ENCODE measurements around the gene SEMA3A. TPM values are rescaled to one million over a fixed set of nuclear protein-coding genes. Genes with fewer than 3 reads are reported as not detected.

SEMA3A gene
- total RNA-seq, 1 experiment from 2014 or later = 7.2 TPM

GRCh38 chr7:84017651-84018050 lies 176.9 kb downstream of the SEMA3A start:
- no peak for DNase-seq (ENCODE audit: low spot score)

GRCh38 chr7:84013616-84014240 lies 180.9 kb downstream of the SEMA3A start:
- no peak for DNase-seq (ENCODE audit: low spot score)

GRCh38 chr7:84009782-84010181 lies 184.8 kb downstream of the SEMA3A start:
- DNase-seq (ENCODE audit: low spot score) = no peak

- no peak for DNase-seq (ENCODE audit: low spot score)
Observed at GRCh38 chr7:84009051-84009450, 185.5 kb downstream of the SEMA3A start.

GRCh38 chr7:84003191-84003590 lies 191.4 kb downstream of the SEMA3A start:
- no peak for DNase-seq (ENCODE audit: low spot score)

GRCh38 chr7:84002348-84002747 lies 192.2 kb downstream of the SEMA3A start:
- peak; percentile 27 for DNase-seq (ENCODE audit: low spot score)

- peak; percentile 50 for DNase-seq (ENCODE audit: low spot score)
Observed at GRCh38 chr7:83996879-83997278, 197.7 kb downstream of the SEMA3A start.

- no peak for DNase-seq (ENCODE audit: low spot score)
Observed at GRCh38 chr7:83987764-83988163, 206.8 kb downstream of the SEMA3A start.

GRCh38 chr7:83985821-83986220 lies 208.8 kb downstream of the SEMA3A start:
- no peak for DNase-seq (ENCODE audit: low spot score)

- no peak for DNase-seq (ENCODE audit: low spot score)
Observed at GRCh38 chr7:83984591-83984990, 210.0 kb downstream of the SEMA3A start.

- no peak for DNase-seq (ENCODE audit: low spot score)
Observed at GRCh38 chr7:83984076-83984475, 210.5 kb downstream of the SEMA3A start.

GRCh38 chr7:83983606-83984005 lies 211.0 kb downstream of the SEMA3A start:
- no peak for DNase-seq (ENCODE audit: low spot score)

GRCh38 chr7:83976302-83976701 lies 218.3 kb downstream of the SEMA3A start:
- peak; percentile 87 for DNase-seq (ENCODE audit: low spot score)

- no peak for DNase-seq (ENCODE audit: low spot score)
Observed at GRCh38 chr7:83970081-83970480, 224.5 kb downstream of the SEMA3A start.

- DNase-seq (ENCODE audit: low spot score) = no peak
Observed at GRCh38 chr7:83964318-83964717, 230.3 kb downstream of the SEMA3A start.

GRCh38 chr7:83957333-83957732 lies 237.3 kb downstream of the SEMA3A start:
- DNase-seq (ENCODE audit: low spot score) = peak; percentile 50

- DNase-seq (ENCODE audit: low spot score) = no peak
Observed at GRCh38 chr7:83956104-83956503, 238.5 kb downstream of the SEMA3A start.

- DNase-seq (ENCODE audit: low spot score) = no peak
Observed at GRCh38 chr7:83952236-83952635, 242.4 kb downstream of the SEMA3A start.

GRCh38 chr7:83947260-83947659 lies 247.3 kb downstream of the SEMA3A start:
- DNase-seq (ENCODE audit: low spot score) = peak; percentile 54

- DNase-seq (ENCODE audit: low spot score) = no peak
Observed at GRCh38 chr7:83946801-83947200, 247.8 kb downstream of the SEMA3A start.

- no peak for DNase-seq (ENCODE audit: low spot score)
Observed at GRCh38 chr7:83941300-83941699, 253.3 kb downstream of the SEMA3A start.

- no peak for DNase-seq (ENCODE audit: low spot score)
Observed at GRCh38 chr7:83937930-83938329, 256.7 kb downstream of the SEMA3A start.

- peak; percentile 91 for DNase-seq (ENCODE audit: low spot score)
Observed at GRCh38 chr7:83936056-83936708, 258.4 kb downstream of the SEMA3A start.
